Endothelial cell of umbilical vein (primary cell): ENCODE data around the gene DSE. TPM values are rescaled to one million over a fixed set of nuclear protein-coding genes. Genes with fewer than 3 reads are reported as not detected.

Source experiments
- BruUV-seq: library from RNA; stranded (reverse); fragments of 400-500 nt; replicated peaks from 2 replicates; lab custom pipeline; 2021; lab: Mats Ljungman, UMichigan
- CTCF ChIA-PET: fragments of 300-600, 350-600 bp; sonication (Branson Sonifier 250); formaldehyde crosslinking; loops from one replicate; lab custom pipeline; 2021; ENCODE audit warnings: antibody characterized with exemption, inconsistent platforms; lab: Charles Lee
- POLR2A ChIA-PET: fragments of 300-600, 350-600 bp; sonication (Branson Sonifier 250); formaldehyde crosslinking; loops from one replicate; lab custom pipeline; 2021; ENCODE audit warnings: antibody characterized with exemption, inconsistent platforms; lab: Charles Lee
- DNase-seq: peaks from one replicate; pipeline ENCODE4 v3.0.0-alpha.2; 2011; ENCODE audit warnings: low read depth, low spot score
- FAIRE-seq: peaks from 2 replicates; lab custom pipeline; 2011; peaks lifted over from hg19 to GRCh38; lab: Jason Lieb, UNC
- H2AFZ ChIP-seq: 2 replicates; pipeline ENCODE4 v1.6.0; 2012; ENCODE audit warnings: low read depth, low read length, control low read depth, inconsistent platforms
- H3K27ac ChIP-seq: 2 replicates; pipeline ENCODE4 v1.5.1; 2011; ENCODE audit warnings: low read depth, mild to moderate bottlenecking, control low read depth, low read length, moderate library complexity; ENCODE audit not compliant: insufficient read depth
- H3K27me3 ChIP-seq, 2 experiments: 2 replicates each; pipeline versions ENCODE4 v1.6.0 to v1.6.1; 2011; ENCODE audit warnings: low read length in 2 of 2, mixed read lengths in 1 of 2; ENCODE audit not compliant: control insufficient read depth in 2 of 2, insufficient read depth in 2 of 2
- H3K36me3 ChIP-seq, 2 experiments: 2 replicates in 1 of 2; 3 replicates in 1 of 2; pipeline ENCODE4 v1.5.1; 2011; ENCODE audit warnings: low read length in 2 of 2, mild to moderate bottlenecking in 1 of 2, moderate library complexity in 1 of 2; ENCODE audit not compliant: control insufficient read depth in 2 of 2, insufficient read depth in 2 of 2; ENCODE audit errors: extremely low read depth in 1 of 2
- H3K4me1 ChIP-seq: 3 replicates; pipeline ENCODE4 v1.5.1; 2011; ENCODE audit warnings: mild to moderate bottlenecking, low read length; ENCODE audit not compliant: control insufficient read depth, insufficient read depth; ENCODE audit errors: extremely low read depth
- H3K4me2 ChIP-seq: 2 replicates; pipeline ENCODE4 v1.6.1; 2011; ENCODE audit warnings: low read length, control low read depth, mixed read lengths; ENCODE audit not compliant: insufficient read depth
- H3K4me3 ChIP-seq, 3 experiments: fragments of 200-600 bp in 1 of 3; sonication (generic), shearing (Covaris generic) in 1 of 3; replicated peaks in 1 of 3; 2 replicates each; pipeline ENCODE4 v1.5.1; 2011 to 2016; ENCODE audit warnings: control low read depth in 3 of 3, low read length in 3 of 3, mild to moderate bottlenecking in 2 of 3, inconsistent platforms in 1 of 3, low read depth in 1 of 3, moderate library complexity in 1 of 3; ENCODE audit not compliant: insufficient read depth in 1 of 3
- H3K79me2 ChIP-seq: 2 replicates; pipeline ENCODE4 v1.6.0; 2012; ENCODE audit warnings: low read length, inconsistent platforms; ENCODE audit not compliant: control insufficient read depth, insufficient read depth
- H3K9ac ChIP-seq: replicated peaks from 2 replicates; pipeline ENCODE3; 2011; ENCODE audit warnings: low read length, control low read depth; ENCODE audit not compliant: insufficient read depth; ENCODE audit errors: extremely low read depth
- H3K9me1 ChIP-seq: replicated peaks from 3 replicates; pipeline ENCODE4 v1.6.0; 2011; ENCODE audit warnings: mild to moderate bottlenecking, low read length; ENCODE audit not compliant: control insufficient read depth, insufficient read depth; ENCODE audit errors: extremely low read depth
- H3K9me3 ChIP-seq: replicated peaks from 2 replicates; pipeline ENCODE4 v1.5.1; 2012; ENCODE audit warnings: low read length, inconsistent platforms; ENCODE audit not compliant: control insufficient read depth, insufficient read depth
- H4K20me1 ChIP-seq: replicated peaks from 2 replicates; pipeline ENCODE3; 2011; ENCODE audit warnings: mild to moderate bottlenecking, low read length; ENCODE audit not compliant: control insufficient read depth, insufficient read depth; ENCODE audit errors: extremely low read depth
- CTCF ChIP-seq, 2 donors: IDR thresholded peaks; 1 replicate in 1 of 2; 2 replicates in 1 of 2; pipeline ENCODE4 v1.5.1; 2011; ENCODE audit warnings: low read length in 2 of 2, mild to moderate bottlenecking in 2 of 2, moderate library complexity in 2 of 2, control low read depth in 1 of 2, inconsistent platforms in 1 of 2, low read depth in 1 of 2; ENCODE audit not compliant: insufficient read depth in 1 of 2; ENCODE audit errors: extremely low read depth in 1 of 2
- EZH2 ChIP-seq: IDR thresholded peaks from 2 replicates; pipeline ENCODE4 v1.6.1; 2012; ENCODE audit warnings: borderline replicate concordance, low read depth, mild to moderate bottlenecking, moderate library complexity, low read length, inconsistent platforms; ENCODE audit not compliant: severe bottlenecking
- FOS ChIP-seq: IDR thresholded peaks from 2 replicates; pipeline ENCODE4 v1.6.1; 2011; ENCODE audit warnings: mild to moderate bottlenecking, low read length, moderate library complexity, borderline replicate concordance; ENCODE audit not compliant: insufficient read depth
- GATA2 ChIP-seq: IDR thresholded peaks from 2 replicates; pipeline ENCODE4 v1.7.0; 2011; ENCODE audit warnings: low read depth, mild to moderate bottlenecking, moderate library complexity, mixed read lengths, low read length; ENCODE audit not compliant: insufficient read length, insufficient read depth
- JUN ChIP-seq: IDR thresholded peaks from 2 replicates; pipeline ENCODE4 v1.6.1; 2011; ENCODE audit warnings: borderline replicate concordance, low read depth; ENCODE audit not compliant: insufficient read length, insufficient read depth
- MAX ChIP-seq: IDR thresholded peaks from 2 replicates; pipeline ENCODE4 v1.6.1; 2011; ENCODE audit not compliant: insufficient read depth, insufficient read length
- MYC ChIP-seq: IDR thresholded peaks from one replicate; pipeline ENCODE4 v1.6.1; 2011; ENCODE audit warnings: mild to moderate bottlenecking, low read depth, low read length
- POLR2A ChIP-seq: IDR thresholded peaks from 2 replicates; pipeline ENCODE4 v1.6.1; 2012; ENCODE audit warnings: low read depth, mild to moderate bottlenecking, control low read depth, low read length
- POLR2AphosphoS5 ChIP-seq: IDR thresholded peaks from 2 replicates; pipeline ENCODE4 v1.6.1; 2012; ENCODE audit warnings: low read depth, mild to moderate bottlenecking, control low read depth, low read length, moderate library complexity; ENCODE audit not compliant: insufficient read depth
- dilution Hi-C: fragments of 300-500 bp; cut with MboI; formaldehyde crosslinking; loops from one replicate; pipeline ENCODE4 v1.15.0; 2019; ENCODE audit warnings: low sequenced_read_pairs; ENCODE audit not compliant: extremely low pct_ligation_motif_present
- intact Hi-C: fragments of 100-400 bp; cut with micrococcal nuclease; formaldehyde crosslinking; loops from one replicate; pipeline ENCODE4 v1.10.0; 2022
- polyA plus RNA-seq, 4 experiments: library from polyadenylated mRNA; depleted of rRNA in 3 of 4; stranded (reverse) in 3 of 4; unstranded in 1 of 4; fragments of >200 nt; gene quantifications; 2 replicates each; pipeline versions ENCODE4 v1.2.1 to v1.2.3, GENCODE V29; 2011 to 2012; ENCODE audit warnings: missing spikeins in 1 of 4
- total RNA-seq: library from RNA; stranded (reverse); gene quantifications from 2 replicates; pipeline ENCODE4 v1.2.3, GENCODE V29; 2021

DSE gene
- total and polyA plus RNA-seq, 2 donors (not counting 3 experiments of a cell fraction or from before 2014, with no cell fraction given), result 12.0 to 25.0 TPM

GRCh38 chr6:116389357-116389756, 18.6 kb downstream of the DSE start:
- ChIA-PET POLR2A (interaction anchor here (1.0 kb wide), 1 partner anchor 18 kb away, joined by 3 read pairs; the partner anchor contains the start of gene DSE), CTCF (interaction anchor here (1.1 to 1.4 kb wide), 3 partner anchors 15 to 122 kb away, joined by 3 to 5 read pairs (median 4); partner anchors contain the start of gene CALHM5)
- DNase-seq, result no peak
- Histone ChIP-seq H3K36me3 (no peaks in the 10 kb centered on the region), H3K4me2 (peak overlapping the region; percentile 46), H4K20me1 (no peaks in the 10 kb centered on the region), H3K9me1 (no peaks in the 10 kb centered on the region), H2AFZ (no peak overlapping the region), H3K9me3 (no peaks in the 10 kb centered on the region), H3K79me2 (no peaks in the 10 kb centered on the region), H3K27me3 (no peaks in the 10 kb centered on the region), H3K27ac (peak overlapping the region; percentile 42), H3K4me1 (peaks cover 41% of the 10 kb centered on the region), H3K4me3 (peak overlapping the region in 1 of 3 experiments; percentile 12), H3K9ac (no peak overlapping the region)
- BruUV-seq, result no TSS peak
- intact Hi-C loops (no loop called here), dilution Hi-C loops (no loop called here)
- FAIRE-seq, result no peak
- no peak for TF ChIP-seq CTCF (IDR thresholded peaks at IDR 0.05; ENCODE audit: extremely low read depth in 1 of 2, insufficient read depth in 1 of 2, low read depth in 1 of 2, low read length in 2 of 2)

GRCh38 chr6:116390581-116390980, 19.8 kb downstream of the DSE start:
- Histone ChIP-seq H2AFZ (no peak overlapping the region), H3K4me2 (no peak overlapping the region), H3K9me3 (no peaks in the 10 kb centered on the region), H3K79me2 (no peaks in the 10 kb centered on the region), H3K27ac (no peak overlapping the region), H4K20me1 (no peaks in the 10 kb centered on the region), H3K36me3 (no peaks in the 10 kb centered on the region), H3K27me3 (no peaks in the 10 kb centered on the region), H3K4me3 (no peak overlapping the region), H3K4me1 (peaks cover 41% of the 10 kb centered on the region), H3K9me1 (no peaks in the 10 kb centered on the region), H3K9ac (no peak overlapping the region)
- dilution Hi-C loops (no loop called here), intact Hi-C loops (no loop called here)
- TF ChIP-seq EZH2 (no peak), MAX (no peak), POLR2AphosphoS5 (no peak), MYC (no peak), GATA2 (no peak), CTCF (IDR thresholded peaks at IDR 0.05; ENCODE audit: extremely low read depth in 1 of 2, insufficient read depth in 1 of 2, low read depth in 1 of 2, low read length in 2 of 2) (no peak), POLR2A (no peak), FOS (no peak), JUN (no peak)
- ChIA-PET CTCF (interaction anchor here (1.3 kb wide), 1 partner anchor 103 kb away, joined by 4 read pairs; no protein-coding TSS in a partner anchor), POLR2A (no interaction called here)
- BruUV-seq, result no TSS peak
- DNase-seq (no peak), FAIRE-seq (no peak)
